Fibroblast of lung (primary cell): Measurements from ENCODE around the gene APOBR. TPM values are rescaled to one million over a fixed set of nuclear protein-coding genes. Genes with fewer than 3 reads are reported as not detected.

Source experiments
- DNase-seq, 2 donors: peaks; one replicate each; pipeline versions ENCODE4 v3.0.0 to v3.0.0-alpha.2; 2010; ENCODE audit warnings: low read depth in 2 of 2
- H2AFZ ChIP-seq: 2 replicates; pipeline ENCODE4 v1.5.1; 2012; ENCODE audit warnings: low read length, control low read depth, inconsistent platforms
- H3K27ac ChIP-seq: 2 replicates; pipeline ENCODE4 v1.5.1; 2011; ENCODE audit warnings: low read length, control low read depth; ENCODE audit not compliant: insufficient read depth
- H3K27me3 ChIP-seq: 2 replicates; pipeline ENCODE4 v1.5.1; 2011; ENCODE audit warnings: mild to moderate bottlenecking, low read length; ENCODE audit not compliant: control insufficient read depth, insufficient read depth
- H3K36me3 ChIP-seq: 2 replicates; pipeline ENCODE4 v1.5.1; 2011; ENCODE audit warnings: low read length; ENCODE audit not compliant: control insufficient read depth, insufficient read depth
- H3K4me1 ChIP-seq: 2 replicates; pipeline ENCODE4 v1.5.1; 2011; ENCODE audit warnings: low read length; ENCODE audit not compliant: control insufficient read depth, insufficient read depth; ENCODE audit errors: extremely low read depth
- H3K4me2 ChIP-seq: 2 replicates; pipeline ENCODE4 v1.5.1; 2011; ENCODE audit warnings: low read length, control low read depth; ENCODE audit not compliant: insufficient read depth; ENCODE audit errors: extremely low read depth
- H3K4me3 ChIP-seq, 4 experiments: fragments of 200-600 bp in 1 of 4; sonication (generic) in 1 of 4; replicated peaks in 1 of 4; 2 replicates each; pipeline ENCODE4 v1.5.1; 2011 to 2016; ENCODE audit warnings: low read length in 4 of 4, low read depth in 3 of 4, mild to moderate bottlenecking in 3 of 4, control low read depth in 2 of 4, inconsistent platforms in 1 of 4, mixed read lengths in 1 of 4; ENCODE audit not compliant: insufficient read depth in 1 of 4; ENCODE audit errors: control extremely low read depth in 1 of 4
- H3K79me2 ChIP-seq: 2 replicates; pipeline ENCODE4 v1.5.1; 2012; ENCODE audit warnings: mild to moderate bottlenecking, low read length, inconsistent platforms; ENCODE audit not compliant: control insufficient read depth, insufficient read depth
- H3K9ac ChIP-seq: 2 replicates; pipeline ENCODE4 v1.5.1; 2011; ENCODE audit warnings: mild to moderate bottlenecking, low read length, control low read depth; ENCODE audit not compliant: insufficient read depth
- H3K9me3 ChIP-seq: 2 replicates; pipeline ENCODE4 v1.5.1; 2012; ENCODE audit warnings: low read depth, low read length; ENCODE audit not compliant: control insufficient read depth, insufficient read depth
- H4K20me1 ChIP-seq: 2 replicates; pipeline ENCODE4 v1.5.1; 2011; ENCODE audit warnings: low read length; ENCODE audit not compliant: control insufficient read depth, insufficient read depth; ENCODE audit errors: extremely low read depth
- CTCF ChIP-seq, 2 donors: IDR thresholded peaks in 1 of 2; conservative IDR thresholded peaks in 1 of 2; 1 replicate in 1 of 2; 2 replicates in 1 of 2; pipeline ENCODE4 v1.5.1; 2011 to 2012; ENCODE audit warnings: low read length in 2 of 2, control low read depth in 1 of 2, inconsistent platforms in 1 of 2, low read depth in 1 of 2, mild to moderate bottlenecking in 1 of 2
- EZH2 ChIP-seq: IDR thresholded peaks from 2 replicates; pipeline ENCODE4 v1.5.1; 2012; ENCODE audit warnings: low read length, control low read depth, mild to moderate bottlenecking; ENCODE audit errors: missing control alignments
- polyA plus RNA-seq, 2 donors: library from polyadenylated mRNA; depleted of rRNA in 1 of 2; stranded (reverse) in 1 of 2; unstranded in 1 of 2; fragments of >200 nt; gene quantifications; 2 replicates each; pipeline ENCODE4 v1.2.1, GENCODE V29; 2011 to 2012; ENCODE audit warnings: missing spikeins in 1 of 2
- total RNA-seq: library from RNA; depleted of rRNA; stranded (reverse); fragments of >200 nt; gene quantifications from 2 replicates; pipeline ENCODE4 v1.2.1, GENCODE V29; 2014

Gene APOBR
- total and polyA plus RNA-seq, 2 donors (not counting 1 experiment from before 2014, with no cell fraction given), result under 0.01 TPM; not detected in 1

- no peak overlapping the region for H3K9ac ChIP-seq
- no peaks in the 10 kb centered on the region for H4K20me1 ChIP-seq
- no peaks in the 10 kb centered on the region for H3K9me3 ChIP-seq
- no peak overlapping the region for H3K4me2 ChIP-seq
- peaks cover 6% of the 10 kb centered on the region for H3K4me1 ChIP-seq
- H3K4me3 ChIP-seq, result no peak overlapping the region
- peaks cover 5% of the 10 kb centered on the region for H3K36me3 ChIP-seq
- no peak overlapping the region for H2AFZ ChIP-seq
- TF ChIP-seq EZH2 (no peak), CTCF (conservative IDR thresholded peaks at IDR 0.05 in 1 of 2, IDR thresholded peaks at IDR 0.05 in 1 of 2; ENCODE audit: low read depth in 1 of 2, low read length in 2 of 2) (no peak)
- H3K27ac ChIP-seq, result no peak overlapping the region
- H3K79me2 ChIP-seq, result peaks cover 9% of the 10 kb centered on the region
- no peaks in the 10 kb centered on the region for H3K27me3 ChIP-seq
- no peak for DNase-seq
Observed at GRCh38 chr16:28532940-28533647, 38.7 kb downstream of the APOBR start.

- no peak overlapping the region for H3K4me2 ChIP-seq
- H2AFZ ChIP-seq, result no peak overlapping the region
- peak in 1 of 2 donors; percentile 73 for DNase-seq
Observed at GRCh38 chr16:28534542-28535373, 40.3 kb downstream of the APOBR start.

More at GRCh38 chr16:28534542-28535373, 40.3 kb downstream of the APOBR start:
- H3K36me3 ChIP-seq, result peaks cover 5% of the 10 kb centered on the region
- no peak overlapping the region for H3K27ac ChIP-seq
- peaks cover 13% of the 10 kb centered on the region for H3K79me2 ChIP-seq
- H3K4me1 ChIP-seq, result peaks cover 10% of the 10 kb centered on the region
- no peaks in the 10 kb centered on the region for H3K9me3 ChIP-seq
- TF ChIP-seq EZH2 (no peak), CTCF (conservative IDR thresholded peaks at IDR 0.05 in 1 of 2, IDR thresholded peaks at IDR 0.05 in 1 of 2; ENCODE audit: low read depth in 1 of 2, low read length in 2 of 2) (no peak)
- no peaks in the 10 kb centered on the region for H3K27me3 ChIP-seq
- peak overlapping the region in 1 of 4 experiments; percentile 14 for H3K4me3 ChIP-seq
- H3K9ac ChIP-seq, result no peak overlapping the region
- H4K20me1 ChIP-seq, result no peaks in the 10 kb centered on the region
